GM18867 (cell line): Measurements from ENCODE around the gene CNTNAP2.

ENCODE experiments used
- ATAC-seq: cut with Tn5 transposase; IDR thresholded peaks from one replicate; pipeline ENCODE4 v1.9.1; 2021; ENCODE audit warnings: mild to moderate bottlenecking, moderate library complexity; ENCODE audit not compliant: unreplicated experiment

Gene CNTNAP2

DNA sequence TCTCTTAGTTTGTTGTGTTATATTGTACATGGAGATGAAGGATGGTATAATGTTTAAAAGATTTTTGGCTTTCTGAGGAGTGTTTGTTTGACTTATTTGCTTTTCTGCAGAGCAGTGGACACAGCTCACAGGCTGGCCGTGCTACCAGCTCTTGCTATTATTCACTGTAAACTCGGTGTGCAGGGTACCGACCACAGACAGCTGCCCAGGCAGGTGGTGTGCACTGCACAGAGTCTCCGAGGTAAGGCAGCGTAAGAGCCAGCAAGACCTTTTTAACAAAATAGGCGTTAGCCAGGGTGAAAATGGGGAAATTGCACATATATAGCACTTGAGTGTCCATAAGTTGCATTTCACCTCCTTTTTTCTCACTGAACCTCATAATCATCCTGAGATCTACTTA, 438.0 kb downstream of the CNTNAP2 start:
- ATAC-seq: no peak

DNA sequence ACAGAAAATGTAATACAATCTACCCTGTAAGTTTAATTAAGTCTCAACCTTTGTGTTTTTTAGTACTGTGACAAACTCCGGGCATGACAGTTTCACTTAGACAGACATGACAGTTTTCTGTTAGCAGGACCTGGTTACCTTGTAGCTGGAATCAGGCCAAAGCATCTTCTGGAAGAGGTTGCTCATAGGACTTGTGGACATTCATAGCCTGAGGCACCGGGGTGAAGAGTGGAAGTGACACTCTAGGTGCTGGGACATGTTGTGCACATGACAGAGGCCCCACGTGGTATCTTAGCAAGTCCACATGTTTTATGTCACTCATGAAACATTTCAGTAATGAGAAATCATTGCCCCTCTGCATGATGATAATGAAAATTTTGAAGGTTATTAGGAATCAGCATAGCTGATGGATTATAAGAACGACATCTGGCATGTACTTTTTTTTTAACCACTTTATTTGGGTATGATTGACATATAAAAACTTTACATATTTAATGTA, 441.4 kb downstream of the CNTNAP2 start:
- ATAC-seq: no peak

DNA sequence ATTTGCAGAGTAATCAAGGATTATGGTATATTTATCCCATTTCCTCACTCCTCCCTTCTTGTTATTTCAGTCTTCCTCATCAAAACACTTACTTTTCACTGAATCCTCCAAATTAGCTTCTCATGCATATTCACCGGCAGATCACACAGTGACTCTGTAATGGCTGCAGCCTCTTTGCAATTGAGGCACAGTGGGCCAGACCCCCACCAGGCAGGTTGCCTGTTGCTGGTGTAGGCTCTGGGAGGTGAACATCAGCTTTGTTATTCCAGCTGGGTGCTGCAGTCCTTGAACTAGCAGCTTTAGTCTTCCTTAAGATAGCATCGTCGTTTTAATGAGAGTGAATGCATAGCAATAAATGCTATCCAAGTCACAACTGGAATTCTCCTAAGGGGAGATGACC, 449.3 kb downstream of the CNTNAP2 start:
- ATAC-seq: no peak

DNA sequence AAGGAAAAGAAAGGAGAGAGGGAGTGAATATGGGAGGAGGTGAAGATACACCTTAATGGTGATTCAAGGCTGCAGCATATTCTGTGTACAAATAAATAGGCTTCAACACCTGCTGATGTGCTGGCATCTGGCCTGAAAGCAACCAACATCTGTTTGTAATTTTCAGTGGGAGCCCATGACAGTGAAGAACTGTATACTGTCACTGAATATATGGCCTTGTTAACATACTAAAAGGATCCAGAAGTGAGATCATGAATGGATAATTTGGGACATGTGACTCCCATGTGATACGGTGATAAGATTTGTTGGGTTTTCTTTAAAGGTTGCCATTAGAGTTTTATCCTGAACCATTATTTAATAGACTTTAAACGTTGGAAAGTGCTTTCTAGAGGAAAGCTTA, 459.3 kb downstream of the CNTNAP2 start:
- no peak for ATAC-seq

DNA sequence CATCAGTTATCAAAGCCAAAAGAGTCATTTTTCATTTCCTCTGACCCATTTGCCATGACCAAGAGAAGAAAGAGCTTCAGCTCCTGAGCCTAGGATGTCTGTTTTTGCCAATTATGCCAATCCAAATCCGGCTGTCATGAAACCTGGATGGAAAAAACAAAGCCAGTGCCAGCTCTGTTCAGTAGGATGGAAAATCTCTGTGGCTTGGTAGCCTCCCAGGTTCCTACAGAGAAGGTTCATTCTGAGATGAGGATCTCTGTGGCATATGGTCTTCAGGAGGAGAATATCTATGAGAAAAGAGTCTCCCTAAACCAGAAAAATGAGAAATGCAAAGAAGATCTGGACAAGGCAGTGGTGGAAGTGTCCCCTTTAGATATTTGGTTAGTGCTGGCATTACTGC, 475.4 kb downstream of the CNTNAP2 start:
- no peak for ATAC-seq

DNA sequence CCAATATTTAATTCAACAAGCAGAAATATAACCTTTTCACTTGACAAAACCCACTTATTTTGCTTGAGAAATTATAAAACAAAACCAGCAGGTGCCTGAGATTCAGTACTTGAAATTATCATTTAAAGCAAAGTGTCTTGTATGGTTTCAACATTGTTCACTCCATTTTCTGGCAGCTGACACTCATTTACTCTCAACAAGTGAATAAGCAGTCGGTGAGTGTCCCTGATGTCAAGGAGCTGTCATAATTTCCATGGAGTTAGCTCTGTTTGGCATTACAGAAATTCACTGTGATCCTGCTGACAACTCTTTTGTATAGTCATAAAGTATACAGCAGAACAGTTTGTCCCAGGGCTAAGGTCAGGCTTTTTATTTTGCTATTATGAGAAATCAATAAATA, 490.0 kb downstream of the CNTNAP2 start:
- no peak for ATAC-seq

DNA sequence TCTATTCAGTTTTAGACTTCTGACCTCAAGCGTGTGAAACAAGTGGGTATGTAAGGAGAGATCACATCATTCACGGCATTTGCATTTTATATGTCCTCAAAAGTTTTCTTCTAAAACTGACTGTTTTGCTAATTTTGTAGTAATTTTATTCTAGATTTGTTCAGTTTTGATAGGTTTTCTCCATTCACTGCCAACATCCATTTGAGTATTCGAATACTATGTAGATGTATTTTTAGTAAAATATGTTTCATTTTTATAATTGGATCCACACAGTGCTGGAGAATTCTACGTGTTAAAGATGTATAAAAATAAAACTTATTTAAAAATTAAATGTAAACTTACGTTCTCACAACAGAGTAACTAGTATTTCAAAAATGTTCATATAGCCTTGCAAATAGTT, 503.0 kb downstream of the CNTNAP2 start:
- no peak for ATAC-seq

DNA sequence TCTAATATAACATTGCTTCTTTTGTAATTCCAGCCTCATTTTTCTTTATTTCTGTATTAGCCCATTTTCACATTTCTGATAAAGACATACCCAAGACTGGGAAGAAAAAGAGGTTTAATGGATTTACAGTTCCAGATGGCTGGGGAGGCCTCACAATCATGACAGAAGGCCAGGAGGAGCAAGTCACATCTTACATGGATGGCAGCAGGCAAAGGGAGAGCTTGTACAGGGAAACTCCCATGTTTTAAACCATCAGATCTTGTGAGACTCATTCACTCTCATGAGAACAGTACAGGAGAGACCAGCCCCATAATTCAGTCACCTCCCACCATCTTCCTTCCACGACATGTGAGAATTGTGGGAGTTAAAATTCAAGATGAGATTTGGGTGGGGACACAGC, 510.3 kb downstream of the CNTNAP2 start:
- ATAC-seq: no peak

DNA sequence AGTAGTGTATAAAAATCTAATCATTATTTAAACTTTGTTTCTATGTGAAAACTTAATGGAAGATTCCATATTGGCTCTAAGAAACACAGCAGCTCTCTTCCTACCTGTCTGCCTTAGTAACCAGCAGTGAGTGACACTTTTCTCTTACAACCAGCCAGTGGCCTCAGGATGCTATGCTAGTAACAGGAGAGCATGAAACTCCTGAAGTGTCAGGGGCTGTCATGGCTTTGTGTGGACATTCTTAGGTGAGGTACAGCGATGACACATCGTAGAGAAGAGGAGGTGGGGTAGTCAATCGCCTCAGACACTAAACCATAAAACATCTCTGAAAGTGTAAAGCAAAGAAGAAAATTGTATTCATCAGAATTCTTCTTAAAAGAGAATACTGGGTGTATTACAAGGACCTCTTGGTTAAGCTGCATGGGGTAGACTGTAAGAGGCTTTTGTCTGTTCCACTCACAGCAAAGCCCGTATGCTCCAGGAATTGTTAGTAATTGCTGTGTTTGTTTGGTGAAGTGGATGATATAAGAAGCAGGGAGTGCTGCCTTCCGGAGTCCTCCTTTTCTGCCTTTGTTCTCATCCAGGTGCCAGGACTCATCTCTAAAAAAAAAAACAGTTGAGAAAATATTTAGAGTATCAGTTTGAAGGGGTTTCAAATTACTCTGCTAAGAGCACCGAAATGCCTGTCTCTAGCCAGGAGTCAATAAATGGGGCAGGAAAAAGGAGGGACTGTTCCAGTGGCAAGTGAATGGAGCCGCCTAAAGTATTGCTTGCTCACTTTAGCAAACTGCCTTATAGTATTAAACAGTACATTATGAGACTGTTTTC, 518.8 kb downstream of the CNTNAP2 start:
- no peak for ATAC-seq

DNA sequence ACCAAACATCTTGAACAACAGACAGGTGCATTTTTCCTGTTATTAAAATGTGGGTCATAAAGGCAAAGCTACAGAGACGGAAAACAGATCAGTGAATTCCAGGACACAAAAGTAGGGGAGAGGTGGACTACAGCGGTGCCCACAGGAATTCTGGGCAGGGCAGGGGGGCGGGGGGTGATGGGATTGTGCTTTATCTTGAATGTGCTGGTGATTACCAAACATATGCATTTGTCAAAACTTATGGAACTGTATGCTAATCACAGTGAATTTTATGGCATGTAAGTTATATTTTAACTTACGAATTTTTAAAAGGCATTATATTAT, 519.4 kb downstream of the CNTNAP2 start:
- ATAC-seq: no peak

DNA sequence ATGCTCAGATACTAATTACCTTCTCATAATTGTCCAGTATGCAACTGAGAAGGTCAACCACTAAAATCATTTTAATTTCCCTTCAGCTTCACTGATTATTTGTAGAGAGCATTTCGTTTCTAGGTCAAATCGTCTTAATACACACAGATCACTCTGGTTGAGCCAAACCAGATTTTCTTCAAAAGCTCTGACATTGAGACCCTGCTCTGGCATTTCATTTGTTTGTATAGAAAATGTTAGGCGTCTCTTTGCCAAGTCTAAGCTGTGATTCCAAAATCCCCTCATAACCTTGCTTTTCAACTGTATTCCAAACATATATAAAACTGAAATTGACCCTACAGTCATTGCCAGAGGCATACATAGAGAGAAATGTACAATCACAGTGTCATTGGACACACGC, 520.0 kb downstream of the CNTNAP2 start:
- no peak for ATAC-seq

DNA sequence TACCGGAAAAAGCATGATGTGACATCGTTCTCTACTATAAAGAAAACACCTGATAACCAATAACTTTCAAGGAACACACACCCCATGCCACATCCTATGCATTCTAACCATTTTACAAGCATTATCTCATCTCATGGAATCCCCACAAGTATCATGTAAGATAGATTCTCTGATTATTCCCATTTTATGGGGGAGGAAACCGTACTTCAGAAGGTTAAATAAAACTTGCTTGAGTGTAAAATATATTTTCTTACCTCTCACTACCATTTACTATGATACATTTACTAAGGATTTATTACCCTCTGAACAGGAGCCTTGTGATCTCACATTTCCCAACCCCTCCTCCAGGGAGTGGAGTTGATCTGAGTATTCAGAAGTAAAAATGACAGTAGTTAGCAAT, 522.7 kb downstream of the CNTNAP2 start:
- ATAC-seq: no peak

DNA sequence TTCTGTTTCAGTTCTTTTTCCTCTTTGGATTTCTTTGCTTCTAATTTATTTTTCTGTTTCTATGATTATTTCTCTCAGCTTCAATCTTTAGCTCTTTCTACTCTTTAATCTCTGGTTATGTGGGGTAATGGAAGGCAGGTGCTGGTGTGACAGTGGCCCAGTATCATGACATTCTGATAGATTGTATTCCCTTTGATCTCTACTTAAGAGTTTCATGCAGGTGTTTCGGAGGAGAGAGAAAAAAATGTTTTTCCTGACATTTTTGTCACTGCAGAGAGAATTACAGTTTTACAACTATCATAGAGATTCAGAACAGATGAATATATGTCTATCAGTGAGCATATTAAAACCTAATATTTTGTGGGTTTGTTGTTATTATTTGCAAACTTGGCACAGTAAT, 524.9 kb downstream of the CNTNAP2 start:
- ATAC-seq: no peak

DNA sequence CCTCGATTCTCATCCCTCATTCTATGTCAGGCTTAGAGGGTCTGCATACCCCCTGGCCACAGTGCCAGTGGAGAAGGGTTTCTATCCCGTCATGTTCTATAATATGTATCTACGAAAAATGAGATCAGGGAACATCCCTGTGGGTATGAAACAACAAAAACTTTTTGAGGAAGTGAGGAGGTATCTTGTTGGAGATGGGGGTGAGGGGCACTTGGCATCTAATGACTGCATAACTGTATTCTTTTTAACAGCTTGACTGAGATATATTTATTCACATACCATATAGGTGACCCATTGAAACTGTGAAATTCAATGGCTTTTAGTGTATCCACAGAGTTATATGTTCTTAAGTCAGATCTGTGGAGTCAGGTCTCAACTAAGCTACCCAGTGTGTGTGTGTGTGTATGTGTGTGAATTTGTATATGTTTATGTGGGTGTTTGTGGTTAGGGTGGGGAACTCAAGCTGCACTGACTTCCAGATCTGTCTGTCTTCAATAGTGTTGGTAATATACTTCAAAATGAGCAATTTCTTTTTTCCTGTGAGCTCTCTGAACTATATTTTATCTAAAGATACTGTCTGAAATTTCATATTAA, 528.9 kb downstream of the CNTNAP2 start:
- ATAC-seq: no peak

DNA sequence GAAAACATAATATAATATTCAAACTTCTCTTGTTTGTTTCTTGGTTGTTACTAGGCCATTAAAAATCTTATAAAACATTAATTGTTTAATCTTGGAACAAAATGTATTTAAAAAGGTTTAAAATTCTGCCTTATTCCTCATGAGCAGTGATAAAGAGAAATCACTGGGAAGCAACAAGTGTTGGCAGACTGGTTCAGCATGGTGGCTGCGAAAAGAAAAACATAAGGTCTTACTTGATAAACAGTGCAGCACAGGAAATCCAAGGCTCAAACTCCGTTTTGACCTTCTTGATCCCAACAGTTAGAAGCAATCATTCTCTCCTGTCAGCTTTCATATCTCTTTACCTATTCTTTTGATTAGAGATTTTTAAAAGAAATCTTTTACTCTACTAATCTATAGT, 530.8 kb downstream of the CNTNAP2 start:
- no peak for ATAC-seq

DNA sequence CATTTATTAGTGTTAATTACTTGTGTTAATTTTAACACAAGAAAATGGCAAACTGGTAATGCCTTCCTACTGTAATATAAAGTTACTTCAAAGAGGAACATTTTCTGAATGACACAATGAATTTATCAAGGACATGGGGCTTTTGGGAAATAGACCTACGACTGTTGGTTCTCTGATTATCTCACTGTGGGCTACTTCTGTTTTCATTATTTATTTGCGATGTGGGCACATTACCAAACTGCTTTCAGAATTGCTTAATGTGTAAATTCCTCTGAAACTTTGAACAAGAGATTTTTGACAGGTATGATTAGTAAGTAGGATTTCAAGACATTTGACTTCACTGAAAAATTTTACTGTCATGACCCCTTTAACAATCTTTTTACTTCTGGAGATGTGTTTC, 535.6 kb downstream of the CNTNAP2 start:
- ATAC-seq: no peak

DNA sequence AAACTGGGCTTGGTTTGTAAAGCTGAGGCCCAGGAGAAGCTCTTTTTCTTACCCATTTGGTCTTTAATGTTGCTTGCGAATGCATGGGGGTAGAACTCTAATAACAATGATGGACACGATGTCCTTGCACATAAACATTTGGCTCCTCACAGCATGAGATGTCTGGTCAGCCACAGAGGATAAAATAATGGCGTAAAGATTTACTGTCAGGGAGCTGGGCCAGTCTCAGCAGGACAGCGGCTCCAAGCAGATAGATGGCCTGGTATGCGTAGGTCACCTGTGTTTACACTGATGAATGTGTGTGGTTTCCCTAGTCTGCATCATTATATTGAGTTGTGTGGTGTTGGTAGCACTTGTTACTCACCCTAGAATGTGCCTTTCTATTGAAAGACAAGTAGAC, 537.4 kb downstream of the CNTNAP2 start:
- ATAC-seq: no peak

DNA sequence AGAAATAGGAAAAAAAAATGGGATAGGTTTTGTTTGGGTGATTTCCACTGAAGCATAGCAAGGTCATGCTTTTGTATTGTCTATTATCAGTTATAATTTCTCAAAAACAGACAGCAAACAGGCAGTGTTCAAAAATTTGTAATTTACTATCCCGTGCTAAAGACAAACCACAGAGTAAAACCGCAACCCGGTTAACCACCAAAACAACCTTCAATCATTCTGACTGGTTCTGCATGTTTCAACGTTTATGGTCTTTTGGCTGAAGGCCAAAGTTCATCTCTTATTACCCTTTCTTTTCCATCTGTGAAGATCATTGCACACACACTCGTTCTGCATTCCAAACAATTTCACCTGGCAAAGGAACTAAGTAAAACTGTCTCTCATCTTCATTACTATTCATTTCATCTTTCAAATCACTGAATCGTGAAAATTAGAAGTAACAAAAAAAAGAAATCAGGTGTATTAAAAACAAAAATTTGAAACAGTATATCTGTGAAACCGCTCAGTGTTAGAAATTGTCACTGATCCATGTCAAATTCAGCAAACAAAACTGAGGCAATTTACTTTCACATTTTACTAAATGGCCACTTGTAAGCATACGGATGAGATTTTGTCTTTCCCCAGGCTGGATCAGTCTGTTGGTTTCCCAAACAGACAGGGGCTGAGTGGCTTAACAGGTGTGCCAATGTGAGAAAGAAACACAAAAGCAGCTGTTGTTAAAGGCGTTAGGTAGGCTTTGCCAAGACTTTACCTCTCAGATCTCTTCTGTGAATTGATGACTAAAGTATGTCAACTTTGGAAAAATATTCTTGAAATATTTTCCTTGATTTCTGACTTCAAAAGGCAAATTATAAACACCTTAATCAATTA, 539.6 kb downstream of the CNTNAP2 start:
- ATAC-seq: no peak

DNA sequence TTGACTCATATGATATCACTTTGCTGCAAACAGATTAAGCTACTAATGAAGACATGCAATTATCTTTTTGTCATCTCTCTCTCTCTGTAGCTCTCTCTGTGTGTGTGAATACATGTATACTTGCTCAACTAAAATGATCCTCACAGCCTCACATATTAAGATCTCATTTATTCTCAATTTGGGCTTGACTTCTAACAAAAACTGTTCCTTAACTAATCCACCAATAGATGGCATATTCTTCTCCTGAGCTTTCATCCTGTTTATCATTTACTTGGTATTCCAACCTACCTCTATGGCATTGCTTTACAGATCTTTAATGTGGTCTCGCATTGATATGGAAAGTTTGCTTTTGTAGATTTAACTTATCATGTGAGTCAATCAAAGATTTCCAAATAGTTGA, 540.4 kb downstream of the CNTNAP2 start:
- no peak for ATAC-seq

DNA sequence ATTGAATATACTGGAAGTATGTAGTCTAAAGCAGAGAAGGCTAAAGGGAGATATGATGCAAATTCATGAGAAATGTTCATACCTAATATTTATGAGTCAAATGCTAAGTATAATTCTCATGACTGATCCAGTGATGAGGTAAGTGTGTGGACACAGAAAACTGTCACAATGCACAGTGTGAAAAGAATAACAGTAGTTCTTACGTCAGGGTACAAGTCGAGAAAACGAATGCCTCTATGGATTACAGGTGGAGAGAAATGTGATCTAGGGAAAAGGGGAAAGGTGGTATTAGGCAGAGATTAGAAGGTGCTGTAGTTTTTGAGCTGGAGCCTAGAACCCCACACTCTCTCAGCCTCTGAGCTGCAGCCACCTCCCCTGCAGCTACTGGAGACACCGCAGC, 542.0 kb downstream of the CNTNAP2 start:
- ATAC-seq: no peak

DNA sequence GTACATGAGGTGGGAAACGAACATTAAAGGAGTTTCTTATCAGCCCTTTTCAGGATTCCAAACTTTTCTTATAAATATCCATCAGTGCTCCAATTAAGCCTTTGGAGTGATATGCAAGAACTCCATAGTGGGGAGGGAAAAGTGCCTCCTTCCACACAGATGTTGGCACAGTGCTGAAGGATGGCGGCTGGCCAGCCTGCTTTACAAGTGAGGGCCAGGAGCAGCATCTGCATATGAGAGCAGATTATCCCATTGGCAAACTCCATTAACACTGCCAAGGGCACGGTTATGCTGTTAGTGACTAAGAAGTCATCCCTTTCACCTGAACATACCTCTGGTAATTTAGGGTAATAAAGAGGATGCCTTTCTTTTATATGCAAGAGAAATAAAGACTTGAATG, 543.1 kb downstream of the CNTNAP2 start:
- ATAC-seq: no peak

DNA sequence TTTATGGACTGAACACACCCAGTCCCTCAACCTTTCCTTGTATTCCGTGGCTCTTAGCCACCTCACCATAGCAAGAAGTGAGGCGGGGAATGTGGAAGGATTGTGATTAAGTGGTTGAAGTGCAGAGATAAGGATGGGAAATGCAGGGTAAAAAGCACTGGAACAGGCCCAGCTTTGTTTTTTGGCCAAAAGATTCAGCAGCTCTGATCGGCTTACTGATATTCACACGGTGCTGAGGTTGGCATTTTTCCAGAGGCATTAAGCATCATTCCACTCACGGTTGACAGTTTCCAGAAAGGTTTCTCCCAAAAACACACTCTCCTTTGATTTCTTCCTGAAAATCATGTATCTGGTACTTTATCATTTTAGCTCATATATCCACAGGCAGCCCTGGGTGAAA, 544.2 kb downstream of the CNTNAP2 start:
- no peak for ATAC-seq
